Fibroblast of mammary gland (primary cell): ENCODE results near the gene ALG8.
"Not testable (repeated sequence)": the region's sequence is repeated elsewhere in the genome, so short reads cannot be mapped to it uniquely, and the experiment has no call there.

Source experiments
- DNase-seq: peaks from one replicate; pipeline ENCODE4 v3.0.0-alpha.2; 2010; ENCODE audit warnings: low read depth
- H3K4me3 ChIP-seq: 2 replicates; pipeline ENCODE4 v1.5.1; 2011; ENCODE audit warnings: low read depth, mild to moderate bottlenecking, low read length, moderate library complexity; ENCODE audit not compliant: control insufficient read depth
- TF ChIP-seq, protein P1 (sequence below): conservative IDR thresholded peaks from 2 replicates; pipeline ENCODE4 v1.5.1; 2011; ENCODE audit warnings: low read depth, low read length, inconsistent platforms; ENCODE audit not compliant: control insufficient read depth, insufficient read depth

ALG8 gene

DNA sequence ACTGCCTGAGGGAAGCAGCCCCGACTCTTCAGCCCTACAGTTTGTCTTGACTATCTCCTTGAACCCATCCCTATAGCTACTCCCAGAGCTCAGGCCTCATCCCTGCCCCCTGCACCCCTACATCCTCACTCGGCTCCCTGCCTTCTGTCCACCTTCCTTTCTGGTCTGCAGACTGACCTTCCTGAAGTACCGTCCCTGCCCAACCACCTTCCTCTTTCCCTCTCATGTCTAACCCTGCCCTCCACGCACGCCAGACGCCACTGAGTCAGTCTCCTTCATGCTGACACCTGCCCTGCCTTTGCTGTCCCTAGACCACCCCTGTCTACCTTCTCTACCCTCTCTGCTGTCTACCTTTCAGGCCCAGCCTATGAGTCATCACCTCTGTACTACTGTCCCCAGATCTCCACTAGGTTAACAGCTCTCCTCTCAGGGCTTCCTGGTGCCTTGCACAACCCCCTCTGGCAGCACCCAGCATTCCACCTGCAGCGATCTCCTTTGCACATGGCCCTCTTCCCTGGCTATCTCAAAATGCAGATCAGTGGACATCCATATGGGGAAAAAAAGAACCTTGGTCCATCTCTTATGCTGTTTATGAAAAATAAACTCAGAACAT, 40.1 kb upstream of the ALG8 start:
- DNase-seq: no peak
- no peak overlapping the region for H3K4me3 ChIP-seq
- TF ChIP-seq, protein P1, sequence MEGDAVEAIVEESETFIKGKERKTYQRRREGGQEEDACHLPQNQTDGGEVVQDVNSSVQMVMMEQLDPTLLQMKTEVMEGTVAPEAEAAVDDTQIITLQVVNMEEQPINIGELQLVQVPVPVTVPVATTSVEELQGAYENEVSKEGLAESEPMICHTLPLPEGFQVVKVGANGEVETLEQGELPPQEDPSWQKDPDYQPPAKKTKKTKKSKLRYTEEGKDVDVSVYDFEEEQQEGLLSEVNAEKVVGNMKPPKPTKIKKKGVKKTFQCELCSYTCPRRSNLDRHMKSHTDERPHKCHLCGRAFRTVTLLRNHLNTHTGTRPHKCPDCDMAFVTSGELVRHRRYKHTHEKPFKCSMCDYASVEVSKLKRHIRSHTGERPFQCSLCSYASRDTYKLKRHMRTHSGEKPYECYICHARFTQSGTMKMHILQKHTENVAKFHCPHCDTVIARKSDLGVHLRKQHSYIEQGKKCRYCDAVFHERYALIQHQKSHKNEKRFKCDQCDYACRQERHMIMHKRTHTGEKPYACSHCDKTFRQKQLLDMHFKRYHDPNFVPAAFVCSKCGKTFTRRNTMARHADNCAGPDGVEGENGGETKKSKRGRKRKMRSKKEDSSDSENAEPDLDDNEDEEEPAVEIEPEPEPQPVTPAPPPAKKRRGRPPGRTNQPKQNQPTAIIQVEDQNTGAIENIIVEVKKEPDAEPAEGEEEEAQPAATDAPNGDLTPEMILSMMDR: no peak

DNA sequence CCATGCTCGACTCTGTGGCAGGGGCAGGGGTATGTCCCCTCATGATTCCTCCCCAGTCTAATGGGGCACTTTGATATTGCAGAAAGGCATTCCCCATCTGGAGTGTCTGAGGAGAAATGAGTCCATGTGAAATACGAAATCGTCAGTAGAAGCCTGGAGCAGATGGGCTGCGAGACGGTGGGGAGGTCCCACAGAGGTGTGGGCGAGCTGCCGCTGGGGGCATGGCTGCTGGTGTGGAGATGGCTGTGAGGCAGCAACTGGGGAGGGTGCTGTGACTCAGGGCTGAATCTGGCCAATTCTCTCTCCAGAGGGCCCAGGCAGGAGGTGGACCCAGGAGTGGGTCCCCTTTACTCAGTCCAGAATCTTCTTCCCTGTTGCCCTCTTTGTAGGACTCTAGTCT, 37.8 kb upstream of the ALG8 start:
- H3K4me3 ChIP-seq: no peak overlapping the region
- no peak for DNase-seq
- TF ChIP-seq, protein P1: no peak

DNA sequence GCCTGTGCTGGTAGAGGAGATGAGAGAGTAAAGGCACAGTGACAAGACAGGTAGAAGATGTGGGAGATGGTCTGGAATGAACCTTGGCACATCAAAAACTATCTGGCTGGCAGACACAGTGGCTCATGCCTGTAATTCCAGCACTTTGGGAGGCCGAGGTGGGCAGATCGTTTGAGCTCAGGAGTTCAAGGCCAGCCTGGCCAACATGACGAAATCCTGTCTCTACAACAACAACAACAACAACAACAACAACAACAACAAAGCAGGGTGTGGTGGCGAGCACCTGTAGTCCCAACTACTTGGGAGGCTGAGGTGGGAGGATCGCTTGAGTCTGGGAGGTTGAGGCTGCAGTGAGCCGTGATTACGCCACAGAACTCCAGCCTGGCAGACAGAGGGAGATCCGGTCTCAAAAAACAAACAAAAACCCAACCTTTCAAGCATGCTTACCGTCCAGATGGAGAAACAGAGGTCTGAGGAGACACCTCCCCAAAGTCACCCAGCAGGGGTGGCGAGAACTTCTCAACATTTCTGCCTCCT, 37.2 kb upstream of the ALG8 start:
- no peak overlapping the region for H3K4me3 ChIP-seq
- no peak for DNase-seq
- TF ChIP-seq, protein P1: no peak

DNA sequence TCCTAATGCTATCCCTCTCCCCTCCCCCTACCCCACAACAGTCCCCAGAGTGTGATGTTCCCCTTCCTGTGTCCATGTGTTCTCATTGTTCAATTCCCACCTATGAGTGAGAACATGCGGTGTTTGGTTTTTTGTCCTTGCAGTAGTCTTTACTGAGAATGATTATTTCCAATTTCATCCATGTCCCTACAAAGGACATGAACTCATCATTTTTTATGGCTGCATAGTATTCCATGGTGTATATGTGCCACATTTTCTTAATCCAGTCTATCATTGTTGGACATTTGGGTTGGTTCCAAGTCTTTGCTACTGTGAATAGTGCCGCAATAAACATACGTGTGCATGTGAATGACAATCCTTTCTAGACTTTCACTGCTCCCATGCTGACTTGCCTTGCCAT, 36.4 kb upstream of the ALG8 start:
- DNase-seq, H3K4me3 ChIP-seq: not testable (repeated sequence)

DNA sequence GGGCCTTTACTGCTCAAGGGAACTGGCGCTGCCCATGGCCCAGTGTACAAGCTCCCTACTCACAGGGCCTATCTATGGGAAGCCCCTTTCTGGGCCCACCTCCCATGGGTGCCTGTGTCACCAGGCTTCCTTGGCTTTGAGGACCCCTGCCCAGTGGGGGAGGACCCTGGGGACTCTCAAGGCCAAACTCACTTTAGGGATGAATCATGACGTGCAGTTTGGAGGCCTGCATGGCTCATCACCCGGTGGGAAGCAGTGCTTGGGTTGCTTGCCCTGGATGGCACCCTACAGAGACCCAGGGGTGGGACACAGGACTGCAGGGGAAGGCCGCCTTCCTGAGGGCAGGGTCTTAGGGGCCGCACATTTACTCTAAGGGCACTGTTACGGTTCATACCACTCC, 32.5 kb upstream of the ALG8 start:
- H3K4me3 ChIP-seq: no peak overlapping the region
- TF ChIP-seq, protein P1: no peak
- DNase-seq: no peak

DNA sequence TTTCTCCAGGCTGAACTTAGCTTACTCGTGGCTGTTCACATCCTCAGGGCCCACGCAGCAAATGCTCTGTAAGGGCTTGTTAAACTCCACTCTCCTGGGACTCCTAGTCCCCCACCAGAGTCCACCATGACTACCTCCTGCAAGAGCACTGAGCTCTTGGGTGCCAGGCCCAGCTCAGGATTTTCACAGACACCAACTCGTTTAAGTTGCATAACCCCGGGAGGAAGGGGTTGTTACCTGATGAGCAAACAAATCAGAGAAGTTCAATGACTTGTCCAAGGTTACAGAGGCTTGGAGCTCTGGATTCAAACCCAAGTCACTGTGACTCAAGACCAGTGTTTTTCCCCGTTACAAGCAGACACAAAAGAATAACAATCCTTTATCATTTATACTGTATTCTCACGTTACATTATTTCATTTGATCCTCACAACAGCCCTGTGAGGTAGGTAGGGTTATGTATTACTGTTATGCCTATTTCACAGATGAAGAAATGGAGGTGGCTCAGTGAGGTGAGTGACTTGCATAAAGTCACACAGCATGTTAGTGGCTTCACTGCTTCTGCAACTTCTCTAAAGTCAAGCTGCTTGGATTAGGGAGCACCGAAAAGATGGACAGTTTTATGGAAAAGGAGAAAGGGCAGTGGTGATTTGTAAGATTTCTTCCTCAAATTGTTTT, 31.6 kb upstream of the ALG8 start:
- TF ChIP-seq, protein P1: no peak

DNA sequence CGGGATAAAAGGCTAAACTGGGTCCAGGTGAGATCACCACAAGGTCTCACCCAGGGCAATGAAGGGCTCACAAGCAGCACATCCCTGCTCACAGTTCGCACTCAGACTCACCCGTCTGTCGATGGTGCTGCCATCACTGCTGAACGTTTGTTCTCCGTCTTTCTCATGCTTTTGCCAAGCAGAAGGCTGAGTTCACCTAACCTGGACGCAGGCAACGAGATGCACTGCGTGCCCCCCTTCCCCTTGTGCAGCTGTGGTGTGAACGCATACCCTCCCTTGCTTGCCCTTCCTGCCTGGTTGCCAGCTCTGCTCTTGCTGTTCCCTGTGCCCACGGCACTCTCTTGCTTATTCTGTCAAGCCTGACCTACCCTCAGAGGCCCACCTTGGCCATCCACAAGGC, 31.0 kb upstream of the ALG8 start:
- TF ChIP-seq, protein P1: no peak
- no peak for DNase-seq
- H3K4me3 ChIP-seq: no peak overlapping the region

More for the DNA sequence above, 31.6 kb upstream of the ALG8 start:
- no peak for DNase-seq
- H3K4me3 ChIP-seq: no peak overlapping the region
